ENCODE results near the gene JPH2.

JPH2 gene

GRCh38 chr20:44125332-44126127 is 61.5 kb downstream of the JPH2 start:
- no peak for TF ChIP-seq CTCF (IDR thresholded peaks at IDR 0.05)

- no peak for TF ChIP-seq CTCF (IDR thresholded peaks at IDR 0.05)
Measured at GRCh38 chr20:44123874-44124535, 63.0 kb downstream of the JPH2 start.

GRCh38 chr20:44123251-44123650 is 63.7 kb downstream of the JPH2 start:
- no peak for TF ChIP-seq CTCF (IDR thresholded peaks at IDR 0.05)

- no peak for TF ChIP-seq CTCF (IDR thresholded peaks at IDR 0.05)
Measured at GRCh38 chr20:44120676-44121425, 66.1 kb downstream of the JPH2 start.

- TF ChIP-seq CTCF (IDR thresholded peaks at IDR 0.05): no peak
Measured at GRCh38 chr20:44118185-44119033, 68.6 kb downstream of the JPH2 start.

- no peak for TF ChIP-seq CTCF (IDR thresholded peaks at IDR 0.05)
Measured at GRCh38 chr20:44117296-44118184, 69.4 kb downstream of the JPH2 start.
